RWPE1 (cell line): Measurements from ENCODE around the gene APLP2.

ENCODE experiments used
- CTCF ChIA-PET: fragments of 350-600 bp; sonication (Branson Sonifier 250); formaldehyde crosslinking; extraction: SDS; loops from one replicate; lab custom pipeline; 2021; lab: Yijun Ruan, JAX
- POLR2A ChIA-PET: fragments of 400-600 bp; formaldehyde crosslinking; extraction: SDS; loops from one replicate; lab custom pipeline; 2020; ENCODE audit warnings: antibody characterized with exemption; ENCODE audit not compliant: low non-redundant PET; lab: Yijun Ruan, JAX
- DNase-seq: peaks from one replicate; pipeline ENCODE4 v3.0.0; 2012; ENCODE audit warnings: low spot score
- H3K27ac ChIP-seq: fragments of 450-650 bp; 2 replicates; pipeline ENCODE4 v1.5.1; 2017
- CTCF ChIP-seq: fragments of 450-650 bp; conservative IDR thresholded peaks from 2 replicates; pipeline ENCODE4 v1.5.1; 2017; ENCODE audit warnings: low read depth, mild to moderate bottlenecking

Gene APLP2

GRCh38 chr11:130178441-130179339, 109.0 kb downstream of the APLP2 start:
- POLR2A ChIA-PET: no interaction called here
- peak overlapping the region; percentile 38 for H3K27ac ChIP-seq
- DNase-seq: no peak
- no peak for TF ChIP-seq CTCF
- CTCF ChIA-PET: interaction anchor here (0.6 to 0.7 kb wide), 2 partner anchors 23 to 187 kb away, joined by 3 read pairs; no protein-coding TSS in a partner anchor

GRCh38 chr11:130179396-130180306, 110.0 kb downstream of the APLP2 start:
- ChIA-PET POLR2A (no interaction called here), CTCF (no interaction called here)
- peak overlapping the region; percentile 38 for H3K27ac ChIP-seq
- TF ChIP-seq CTCF: no peak
- DNase-seq: no peak

- no peak for TF ChIP-seq CTCF
- no peak overlapping the region for H3K27ac ChIP-seq
- CTCF ChIA-PET: no interaction called here
- POLR2A ChIA-PET: no interaction called here
- DNase-seq: no peak
Observed at GRCh38 chr11:130180491-130180890, 110.8 kb downstream of the APLP2 start.

GRCh38 chr11:130180896-130181294, 111.2 kb downstream of the APLP2 start:
- no peak for TF ChIP-seq CTCF
- no peak overlapping the region for H3K27ac ChIP-seq
- POLR2A ChIA-PET: no interaction called here
- CTCF ChIA-PET: no interaction called here
- no peak for DNase-seq

GRCh38 chr11:130181295-130182272, 111.9 kb downstream of the APLP2 start:
- DNase-seq: peak; percentile 82
- H3K27ac ChIP-seq: peak overlapping the region; percentile 61
- no peak for TF ChIP-seq CTCF
- CTCF ChIA-PET: no interaction called here
- POLR2A ChIA-PET: no interaction called here
